Measurements from ENCODE around the gene ZNF462.

GRCh38 chr9:106945727-106946660 is 83.0 kb downstream of the ZNF462 start:
- no peak for TF ChIP-seq CTCF (conservative IDR thresholded peaks at IDR 0.05)
- no peak for TF ChIP-seq ZFX (IDR thresholded peaks at IDR 0.05)
